ENCODE results near the gene DEF6. TPM values are rescaled to one million over a fixed set of nuclear protein-coding genes. Genes with fewer than 3 reads are reported as not detected.
"Not testable (repeated sequence)": the region's sequence is repeated elsewhere in the genome, so short reads cannot be mapped to it uniquely, and the experiment has no call there.

Gene DEF6
- polyA plus RNA-seq, 1 experiment: 2.5 TPM

DNA sequence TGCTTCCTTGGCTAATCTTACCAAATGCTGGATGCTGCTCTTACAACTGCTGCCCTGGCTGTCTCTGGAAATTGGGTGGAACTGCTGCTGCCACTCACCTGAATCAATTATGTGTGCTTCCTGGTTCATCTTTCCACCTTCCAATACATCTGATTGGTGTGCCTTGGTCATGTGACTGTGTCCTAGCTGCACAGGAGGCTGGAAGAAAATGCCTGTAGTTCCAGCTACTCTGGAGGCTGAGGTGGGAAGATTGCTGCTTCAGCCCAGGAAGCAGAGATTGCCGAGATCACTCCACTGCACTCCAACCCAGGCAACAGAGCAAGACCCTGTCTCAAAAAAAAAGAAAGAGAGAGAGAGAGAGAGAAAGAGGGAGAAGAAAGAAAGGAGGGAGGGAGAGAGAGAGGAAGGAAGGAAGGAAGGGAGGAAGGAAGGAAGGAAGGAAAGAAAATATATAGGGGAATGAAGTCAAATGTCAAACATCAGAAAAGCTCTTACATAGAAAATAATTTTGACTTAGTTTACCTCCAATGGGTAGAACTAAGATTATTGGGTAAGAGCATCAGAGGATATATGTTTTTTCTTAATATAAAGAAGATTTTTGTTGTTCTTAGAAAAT is 30.6 kb downstream of the DEF6 start:
- POLR2A ChIA-PET: interaction anchor here (0.6 kb wide), 1 partner anchor 69 kb away, joined by 3 read pairs; no protein-coding TSS in a partner anchor
- CTCF ChIA-PET: interaction anchor here (0.6 to 2.5 kb wide), 20 partner anchors 9 to 1165 kb away, joined by 3 to 25 read pairs (median 4); partner anchors contain the start of genes DEF6, PPARD and ZNF76
- Histone ChIP-seq H3K27ac (ENCODE audit: low read depth, low read length) (no peak overlapping the region), H3K27me3 (ENCODE audit: control insufficient read depth, insufficient read depth, low read length) (peaks cover 5% of the 10 kb centered on the region), H3K4me3 (ENCODE audit: low read depth, low read length) (no peak overlapping the region), H3K9me3 (ENCODE audit: control insufficient read depth, insufficient read depth, low read length) (peaks cover 4% of the 10 kb centered on the region; the same call in 1 of the 2 replicates)
- TF ChIP-seq, protein P1, sequence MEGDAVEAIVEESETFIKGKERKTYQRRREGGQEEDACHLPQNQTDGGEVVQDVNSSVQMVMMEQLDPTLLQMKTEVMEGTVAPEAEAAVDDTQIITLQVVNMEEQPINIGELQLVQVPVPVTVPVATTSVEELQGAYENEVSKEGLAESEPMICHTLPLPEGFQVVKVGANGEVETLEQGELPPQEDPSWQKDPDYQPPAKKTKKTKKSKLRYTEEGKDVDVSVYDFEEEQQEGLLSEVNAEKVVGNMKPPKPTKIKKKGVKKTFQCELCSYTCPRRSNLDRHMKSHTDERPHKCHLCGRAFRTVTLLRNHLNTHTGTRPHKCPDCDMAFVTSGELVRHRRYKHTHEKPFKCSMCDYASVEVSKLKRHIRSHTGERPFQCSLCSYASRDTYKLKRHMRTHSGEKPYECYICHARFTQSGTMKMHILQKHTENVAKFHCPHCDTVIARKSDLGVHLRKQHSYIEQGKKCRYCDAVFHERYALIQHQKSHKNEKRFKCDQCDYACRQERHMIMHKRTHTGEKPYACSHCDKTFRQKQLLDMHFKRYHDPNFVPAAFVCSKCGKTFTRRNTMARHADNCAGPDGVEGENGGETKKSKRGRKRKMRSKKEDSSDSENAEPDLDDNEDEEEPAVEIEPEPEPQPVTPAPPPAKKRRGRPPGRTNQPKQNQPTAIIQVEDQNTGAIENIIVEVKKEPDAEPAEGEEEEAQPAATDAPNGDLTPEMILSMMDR (IDR thresholded peaks at IDR 0.05; ENCODE audit: low read depth, low read length): no peak
- DNase-seq (ENCODE audit: low read depth, low spot score): no peak

DNA sequence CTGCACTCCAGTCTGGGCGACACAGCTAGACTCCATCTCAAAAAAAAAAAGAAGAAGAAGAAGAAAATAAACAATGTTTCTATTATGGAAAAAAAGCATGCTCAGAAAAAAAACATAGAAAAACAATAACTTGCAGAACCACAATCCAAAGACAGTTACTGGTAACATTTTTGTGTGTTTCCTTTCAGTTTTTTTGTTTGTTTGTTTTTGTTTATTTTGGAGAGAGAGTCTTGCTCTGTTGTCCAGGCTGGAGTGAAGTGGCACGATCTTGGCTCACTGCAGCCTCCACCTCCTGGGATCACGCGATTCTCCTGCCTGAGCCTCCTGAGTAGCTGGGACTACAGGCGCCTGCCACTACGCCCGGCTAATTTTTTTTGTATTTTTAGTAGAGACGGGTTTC is 31.3 kb downstream of the DEF6 start:
- H3K9me3 ChIP-seq (ENCODE audit: control insufficient read depth, insufficient read depth, low read length); POLR2A ChIA-PET; H3K27ac ChIP-seq (ENCODE audit: low read depth, low read length); DNase-seq (ENCODE audit: low read depth, low spot score); H3K4me3 ChIP-seq (ENCODE audit: low read depth, low read length); H3K27me3 ChIP-seq (ENCODE audit: control insufficient read depth, insufficient read depth, low read length): not testable (repeated sequence)
- CTCF ChIA-PET: interaction anchor here (1.4 to 3.0 kb wide), 3 partner anchors 12 to 13 kb away, joined by 6 to 18 read pairs (median 13); partner anchors contain the start of gene PPARD

DNA sequence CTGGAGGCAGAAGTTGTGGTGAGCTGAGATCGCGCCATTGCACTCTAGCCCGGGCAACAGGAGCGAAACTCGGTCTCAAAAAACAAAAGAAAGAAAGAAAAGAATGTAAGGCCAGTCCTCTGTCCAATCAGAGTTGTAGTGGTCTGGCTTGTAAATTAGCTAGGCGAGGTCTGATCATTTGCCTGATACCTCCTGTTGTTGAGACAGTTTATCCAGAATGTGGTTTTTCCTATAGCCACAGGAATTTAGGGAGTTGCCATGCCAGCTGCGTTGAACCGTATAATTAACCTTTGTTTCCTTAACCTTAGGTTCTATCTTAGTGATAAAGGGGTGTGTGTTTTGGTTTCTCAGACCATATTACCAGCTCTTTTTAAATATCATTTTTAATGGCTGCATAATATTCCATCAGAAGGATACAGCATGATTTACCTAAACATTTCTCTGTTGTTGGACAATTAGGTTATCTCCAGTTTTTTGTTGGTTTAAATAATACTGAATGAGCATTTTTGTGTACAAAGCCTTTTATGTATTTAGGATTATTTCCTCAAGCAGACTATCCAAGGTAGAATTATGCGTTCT is 33.0 kb downstream of the DEF6 start:
- CTCF ChIA-PET: interaction anchor here (1.3 to 3.0 kb wide), 2 partner anchors 12 kb away, joined by 6 to 13 read pairs; partner anchors contain the start of gene PPARD

DNA sequence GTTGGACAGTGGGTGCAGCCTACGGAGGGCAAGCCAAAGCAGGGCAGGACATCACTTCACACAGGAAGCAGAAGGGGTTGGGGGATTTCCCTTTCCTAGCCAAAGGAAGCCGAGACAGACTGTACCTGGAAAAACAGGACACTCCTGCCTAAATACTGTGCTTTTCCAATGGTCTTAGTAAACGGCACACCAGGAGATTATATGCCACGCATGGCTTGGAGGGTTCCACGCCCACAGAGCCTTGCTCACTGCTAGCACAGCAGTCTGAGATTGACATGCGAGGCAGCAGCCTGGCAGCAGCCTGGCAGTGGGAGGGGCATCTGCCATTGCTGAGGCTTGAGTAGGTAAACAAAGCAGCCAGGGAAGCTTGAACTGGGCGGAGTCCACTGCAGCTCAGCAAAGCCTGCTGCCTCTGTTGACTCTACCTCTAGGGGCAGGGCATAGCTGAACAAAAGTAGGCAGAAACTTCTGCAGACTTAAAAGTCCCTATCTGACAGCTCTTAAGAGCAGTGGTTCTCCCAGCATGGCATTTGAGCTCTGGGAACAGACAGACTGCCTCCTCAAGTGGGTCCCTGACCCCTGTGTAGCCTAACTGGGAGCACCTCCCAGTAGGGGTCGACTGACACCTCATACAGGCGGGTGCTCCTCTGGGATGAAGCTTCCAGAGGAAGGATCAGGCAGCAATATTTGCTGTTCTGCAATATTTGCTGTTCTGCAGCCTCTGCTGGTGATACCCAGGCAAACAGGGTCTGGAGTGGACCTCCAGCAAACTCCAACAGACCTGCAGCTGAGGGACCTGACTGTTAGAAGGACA is 34.7 kb downstream of the DEF6 start:
- H3K4me3 ChIP-seq (ENCODE audit: low read depth, low read length); H3K27ac ChIP-seq (ENCODE audit: low read depth, low read length); POLR2A ChIA-PET; H3K27me3 ChIP-seq (ENCODE audit: control insufficient read depth, insufficient read depth, low read length); H3K9me3 ChIP-seq (ENCODE audit: control insufficient read depth, insufficient read depth, low read length); DNase-seq (ENCODE audit: low read depth, low spot score): not testable (repeated sequence)
- CTCF ChIA-PET: interaction anchor here (0.8 to 3.0 kb wide), 2 partner anchors 10 kb away, joined by 4 to 13 read pairs; partner anchors contain the start of gene PPARD

More for the DNA sequence above, 33.0 kb downstream of the DEF6 start:
- Histone ChIP-seq H3K9me3 (ENCODE audit: control insufficient read depth, insufficient read depth, low read length) (peaks cover 4% of the 10 kb centered on the region; the same call in 1 of the 2 replicates), H3K27me3 (ENCODE audit: control insufficient read depth, insufficient read depth, low read length) (peaks cover 9% of the 10 kb centered on the region), H3K4me3 (ENCODE audit: low read depth, low read length) (no peak overlapping the region), H3K27ac (ENCODE audit: low read depth, low read length) (no peak overlapping the region)
- no peak for DNase-seq (ENCODE audit: low read depth, low spot score)
- POLR2A ChIA-PET: no interaction called here
- TF ChIP-seq, protein P1 (IDR thresholded peaks at IDR 0.05; ENCODE audit: low read depth, low read length): no peak

DNA sequence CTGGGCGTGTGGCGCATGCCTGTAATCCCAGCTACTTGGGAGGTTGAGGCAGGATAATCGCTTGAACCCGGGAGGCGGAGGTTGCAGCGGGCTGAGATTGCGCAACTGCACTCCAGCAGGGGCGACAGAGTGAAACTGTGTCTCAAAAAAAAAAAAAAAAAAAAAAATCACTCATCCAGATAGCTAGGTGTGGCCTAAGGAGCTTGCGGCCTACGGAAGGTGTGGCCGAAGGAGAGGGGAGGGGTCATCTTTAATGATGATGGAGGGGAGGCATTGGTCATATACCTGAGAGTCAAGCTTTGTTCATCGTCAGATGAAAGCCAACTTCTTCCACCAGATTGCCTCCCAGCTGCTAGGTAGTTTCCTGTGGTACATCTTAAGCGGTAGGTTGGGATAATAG is 43.9 kb downstream of the DEF6 start:
- TF ChIP-seq, protein P1 (IDR thresholded peaks at IDR 0.05; ENCODE audit: low read depth, low read length): no peak
- Histone ChIP-seq H3K9me3 (ENCODE audit: control insufficient read depth, insufficient read depth, low read length) (no peaks in the 10 kb centered on the region), H3K4me3 (ENCODE audit: low read depth, low read length) (no peak overlapping the region), H3K27me3 (ENCODE audit: control insufficient read depth, insufficient read depth, low read length) (peaks cover 3% of the 10 kb centered on the region), H3K27ac (ENCODE audit: low read depth, low read length) (no peak overlapping the region)
- ChIA-PET CTCF (interaction anchor here (0.6 to 6.6 kb wide), 24 partner anchors 9 to 580 kb away, joined by 3 to 201 read pairs (median 4); partner anchors contain the start of genes FANCE, RPL10A and SRPK1), POLR2A (interaction anchor here (0.6 to 2.5 kb wide), 8 partner anchors 68 to 130 kb away, joined by 3 to 16 read pairs (median 4); partner anchors contain the start of gene FANCE)
- DNase-seq (ENCODE audit: low read depth, low spot score): no peak

Measured in AG04450 (cell line).